Activated T-cell treated with anti-CD3 and anti-CD28 coated beads, Interleukin-2, amount 50 U/mL, for 72 hours (primary cell): ENCODE measurements around the gene ARHGEF39. TPM values are rescaled to one million over a fixed set of nuclear protein-coding genes. Genes with fewer than 3 reads are reported as not detected.

Experiments used
- ATAC-seq, 2 donors: fragments of 150-1000 bp; cut with Tn5 transposase; replicated peaks in 1 of 2; 2 replicates each; pipeline ENCODE4 v1.10.0; 2021; ENCODE audit warnings: moderate library complexity in 2 of 2, mild to moderate bottlenecking in 1 of 2
- DNase-seq, 2 donors: peaks; one replicate each; pipeline ENCODE4 v3.0.0; 2021 to 2022; ENCODE audit warnings: mixed read lengths in 1 of 2
- H3K27ac Mint-ChIP-seq: one replicate; pipeline ENCODE4 v1.8.0; 2022; ENCODE audit warnings: mild to moderate bottlenecking, moderate library complexity, mixed read lengths
- H3K27me3 Mint-ChIP-seq: one replicate; pipeline ENCODE4 v1.8.0; 2022; ENCODE audit warnings: low read depth, mixed read lengths
- H3K36me3 Mint-ChIP-seq, 2 donors: one replicate each; pipeline ENCODE4 v1.8.0; 2022; ENCODE audit warnings: mixed read lengths in 2 of 2, mild to moderate bottlenecking in 1 of 2; ENCODE audit not compliant: insufficient read depth in 2 of 2
- H3K4me1 Mint-ChIP-seq: one replicate; pipeline ENCODE4 v1.8.0; 2022; ENCODE audit warnings: low read depth, mixed read lengths
- H3K4me3 Mint-ChIP-seq, 2 donors: one replicate each; pipeline ENCODE4 v1.8.0; 2022; ENCODE audit warnings: mild to moderate bottlenecking in 2 of 2, mixed read lengths in 2 of 2, moderate library complexity in 2 of 2
- H3K9me3 Mint-ChIP-seq, 2 donors: one replicate each; pipeline ENCODE4 v1.8.0; 2022; ENCODE audit warnings: mixed read lengths in 2 of 2
- total RNA-seq, 2 donors: library from RNA; stranded (reverse); gene quantifications; one replicate each; pipeline ENCODE4 v1.2.3, GENCODE V29; 2022

Gene ARHGEF39
- total RNA-seq, 2 donors from 2014 or later, result 12.0 to 15.1 TPM

DNA sequence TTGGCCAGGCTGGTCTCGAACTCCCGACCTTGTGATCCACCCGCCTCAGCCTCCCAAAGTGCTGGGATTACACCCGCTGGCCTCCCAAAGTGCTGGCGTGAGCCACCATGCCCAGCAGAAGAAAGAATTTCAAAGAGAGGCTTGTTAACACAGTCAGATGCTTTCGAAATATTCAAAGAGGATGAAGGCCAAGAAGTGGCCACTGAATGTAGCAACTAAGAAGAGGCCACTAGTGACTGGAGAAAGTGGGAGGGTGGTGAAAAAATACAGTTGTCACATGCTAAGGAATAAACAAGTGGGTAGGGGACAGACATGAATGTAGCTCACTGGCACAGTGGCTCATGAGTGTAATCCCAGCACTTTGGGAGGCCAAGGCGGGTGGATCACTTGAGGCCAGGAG lies 37.7 kb upstream of the ARHGEF39 start:
- no peak for DNase-seq
- Mint-ChIP-seq H3K36me3 (peaks cover 16 to 26% of the 10 kb centered on the region in 2 donors), H3K27ac (no peak overlapping the region), H3K9me3 (no peaks in the 10 kb centered on the region), H3K27me3 (no peaks in the 10 kb centered on the region), H3K4me3 (no peak overlapping the region), H3K4me1 (no peaks in the 10 kb centered on the region)
- no peak for ATAC-seq

DNA sequence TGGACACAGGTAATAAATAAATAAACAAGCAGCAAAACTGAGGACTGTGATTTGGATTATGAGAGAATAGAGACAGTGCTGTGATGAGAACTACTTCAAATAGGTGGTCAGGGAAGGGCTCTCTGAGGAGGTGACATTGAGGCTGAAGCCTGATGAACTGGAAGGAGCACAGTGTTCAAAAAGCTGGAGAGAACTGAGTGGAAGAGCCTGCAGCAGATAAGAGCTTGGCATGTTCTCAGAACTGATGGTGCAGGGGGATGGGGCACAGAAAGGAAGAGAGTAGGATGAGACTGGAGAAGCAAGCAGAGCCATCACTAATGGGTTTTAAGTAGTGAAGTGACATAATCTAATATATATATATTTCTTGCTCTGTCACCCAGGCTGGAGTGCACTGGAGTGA lies 35.9 kb upstream of the ARHGEF39 start:
- Mint-ChIP-seq H3K36me3 (peaks cover 11 to 13% of the 10 kb centered on the region in 2 donors), H3K27me3 (no peaks in the 10 kb centered on the region), H3K4me1 (peaks cover 7% of the 10 kb centered on the region), H3K27ac (no peak overlapping the region), H3K9me3 (no peaks in the 10 kb centered on the region), H3K4me3 (no peak overlapping the region)
- ATAC-seq (no peak), DNase-seq (no peak)

GRCh38 chr9:35700031-35700430 lies 35.0 kb upstream of the ARHGEF39 start:
- H3K27ac Mint-ChIP-seq, result no peak overlapping the region
- DNase-seq (no peak), ATAC-seq (no peak)
- H3K4me3 Mint-ChIP-seq, result no peak overlapping the region
- no peaks in the 10 kb centered on the region for H3K27me3 Mint-ChIP-seq
- no peaks in the 10 kb centered on the region for H3K9me3 Mint-ChIP-seq
- peaks cover 10 to 11% of the 10 kb centered on the region in 2 donors for H3K36me3 Mint-ChIP-seq
- H3K4me1 Mint-ChIP-seq, result peaks cover 7% of the 10 kb centered on the region

- H3K27ac Mint-ChIP-seq, result no peak overlapping the region
- H3K9me3 Mint-ChIP-seq, result no peaks in the 10 kb centered on the region
- no peak for ATAC-seq
These were observed 33.2 kb upstream of the ARHGEF39 start for GRCh38 chr9:35698231-35698630.

GRCh38 chr9:35697486-35697885 lies 32.5 kb upstream of the ARHGEF39 start:
- DNase-seq (no peak), ATAC-seq (no peak)
- Mint-ChIP-seq H3K9me3 (no peaks in the 10 kb centered on the region), H3K4me1 (peaks cover 7% of the 10 kb centered on the region), H3K27ac (no peak overlapping the region), H3K4me3 (no peak overlapping the region), H3K27me3 (no peaks in the 10 kb centered on the region), H3K36me3 (peaks cover 4 to 5% of the 10 kb centered on the region in 2 donors)

More at GRCh38 chr9:35698231-35698630, 33.2 kb upstream of the ARHGEF39 start:
- peaks cover 9 to 11% of the 10 kb centered on the region in 2 donors for H3K36me3 Mint-ChIP-seq
- peaks cover 7% of the 10 kb centered on the region for H3K4me1 Mint-ChIP-seq
- no peak for DNase-seq
- no peak overlapping the region for H3K4me3 Mint-ChIP-seq
- no peaks in the 10 kb centered on the region for H3K27me3 Mint-ChIP-seq

- ATAC-seq (peak; percentile 76 to 82), DNase-seq (peak; percentile 59 to 65)
- Mint-ChIP-seq H3K4me3 (no peak overlapping the region), H3K36me3 (peaks cover 4 to 5% of the 10 kb centered on the region in 2 donors), H3K27me3 (no peaks in the 10 kb centered on the region), H3K4me1 (peaks cover 12% of the 10 kb centered on the region), H3K9me3 (no peaks in the 10 kb centered on the region), H3K27ac (peak overlapping the region; percentile 9)
These were observed 31.7 kb upstream of the ARHGEF39 start for GRCh38 chr9:35696520-35697215.

DNA sequence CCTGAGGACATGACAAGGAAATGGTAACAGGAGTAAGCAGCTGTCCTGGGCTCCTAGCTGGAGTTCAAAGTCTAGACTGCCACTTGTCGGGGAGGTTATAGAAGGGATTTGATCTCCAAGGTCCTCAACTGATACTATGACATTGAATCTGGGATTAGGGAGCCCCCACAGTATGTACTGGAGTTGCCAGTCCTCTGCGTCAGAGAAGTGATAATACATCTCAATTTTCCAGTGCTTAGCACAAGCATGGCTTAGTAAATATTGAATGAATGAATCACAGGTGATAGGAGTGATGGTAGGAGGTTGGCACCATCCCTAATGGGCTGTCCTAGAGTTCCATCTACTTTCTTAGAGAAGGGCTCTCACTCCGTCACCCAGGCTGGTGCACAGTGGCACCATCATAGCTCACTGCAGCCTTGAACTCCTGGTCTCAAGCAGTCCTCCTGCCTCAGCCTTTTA lies 31.0 kb upstream of the ARHGEF39 start:
- H3K36me3 Mint-ChIP-seq, result peaks cover 4 to 5% of the 10 kb centered on the region in 2 donors
- no peaks in the 10 kb centered on the region for H3K9me3 Mint-ChIP-seq
- ATAC-seq (no peak), DNase-seq (no peak)
- H3K4me1 Mint-ChIP-seq, result peaks cover 19% of the 10 kb centered on the region
- no peaks in the 10 kb centered on the region for H3K27me3 Mint-ChIP-seq
- H3K27ac Mint-ChIP-seq, result no peak overlapping the region
- no peak overlapping the region for H3K4me3 Mint-ChIP-seq

DNA sequence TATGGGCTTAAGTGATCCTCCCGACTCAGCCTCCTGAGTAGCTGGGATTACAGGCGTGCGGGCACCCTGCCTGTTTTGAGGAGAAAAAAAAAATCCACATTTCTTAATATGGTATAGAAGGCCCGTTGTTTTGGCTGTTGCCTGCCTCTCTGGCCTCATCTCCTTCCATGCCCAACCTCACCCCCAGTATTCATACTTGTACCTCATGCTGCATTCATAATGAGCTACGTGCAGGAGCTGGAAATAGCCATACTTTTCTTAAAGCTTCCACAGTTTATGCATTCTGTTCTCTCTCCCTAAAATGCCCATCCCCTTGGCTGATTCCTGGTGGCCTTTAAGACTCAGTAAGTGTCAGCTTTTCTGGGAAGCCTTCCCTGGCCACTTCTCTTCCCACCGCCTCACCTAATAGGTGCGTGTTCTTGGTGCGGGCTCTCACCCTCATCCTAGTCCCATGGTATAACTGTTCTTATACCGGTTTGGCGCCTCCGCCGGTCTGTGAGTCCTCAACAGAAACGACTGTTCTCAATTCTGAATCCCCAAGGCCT lies 26.8 kb upstream of the ARHGEF39 start:
- Mint-ChIP-seq H3K4me3 (peak overlapping the region; percentile 81 to 87), H3K27me3 (no peaks in the 10 kb centered on the region), H3K9me3 (no peaks in the 10 kb centered on the region), H3K4me1 (peaks cover 39% of the 10 kb centered on the region), H3K36me3 (no peaks in the 10 kb centered on the region), H3K27ac (peak overlapping the region; percentile 24)
- DNase-seq (no peak), ATAC-seq (no peak)

DNA sequence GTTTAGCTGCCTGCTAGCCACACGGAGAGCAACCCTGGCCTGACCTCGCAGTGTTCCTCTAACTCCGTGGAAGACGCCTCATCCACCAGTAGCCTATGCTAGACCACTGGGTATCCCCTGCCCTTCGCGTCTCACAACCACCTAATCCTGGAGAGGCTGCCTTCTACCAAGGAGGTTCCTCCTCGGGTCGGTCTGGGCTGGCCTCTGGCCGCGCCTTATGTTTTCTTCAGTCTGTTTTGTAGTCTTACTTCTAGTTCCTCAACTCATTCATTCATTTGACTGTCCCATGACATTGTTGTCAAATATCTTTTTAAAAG lies 26.3 kb upstream of the ARHGEF39 start:
- Mint-ChIP-seq H3K36me3 (no peaks in the 10 kb centered on the region), H3K9me3 (no peaks in the 10 kb centered on the region), H3K4me1 (peaks cover 35% of the 10 kb centered on the region), H3K4me3 (peak overlapping the region; percentile 81 to 87), H3K27me3 (no peaks in the 10 kb centered on the region), H3K27ac (peak overlapping the region; percentile 67)
- ATAC-seq (peak in 1 of 2 donors; percentile 3), DNase-seq (no peak)

DNA sequence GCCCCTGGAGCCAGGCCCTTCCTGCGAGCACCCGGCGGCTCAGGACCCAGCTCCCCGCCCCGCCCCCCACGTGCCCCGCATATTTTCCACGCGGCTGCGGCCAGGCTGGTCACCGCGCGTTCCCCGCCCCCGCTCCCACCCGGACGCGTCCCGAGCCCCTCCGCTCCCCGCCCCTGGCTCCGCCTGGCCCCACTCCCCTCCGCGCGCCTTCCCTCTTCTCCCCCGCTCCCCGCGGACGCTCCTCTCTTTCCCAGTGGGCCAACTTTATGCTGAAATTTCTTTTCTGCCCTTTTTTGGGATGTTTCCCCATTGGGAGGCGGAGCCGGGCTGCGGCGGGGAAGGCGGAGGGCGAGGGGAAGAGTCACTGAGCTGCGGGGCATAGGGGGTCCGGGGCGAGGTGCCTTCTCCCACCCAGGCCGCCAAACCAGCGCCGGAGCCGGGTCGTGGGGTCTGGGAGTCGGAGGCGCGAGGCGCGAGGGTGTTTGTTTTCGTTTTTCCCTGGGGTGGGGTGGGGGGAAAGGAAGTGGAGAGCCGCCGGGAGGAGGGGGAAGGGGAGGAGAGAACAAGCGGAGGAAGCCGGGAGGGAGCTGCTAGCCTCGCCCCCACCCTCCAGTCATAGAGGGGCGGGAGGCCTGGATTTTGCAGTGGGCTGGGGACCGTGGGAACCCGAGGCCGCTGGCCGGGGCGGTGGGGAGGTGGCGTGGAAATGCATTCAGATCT lies 25.8 kb upstream of the ARHGEF39 start:
- no peaks in the 10 kb centered on the region for H3K27me3 Mint-ChIP-seq
- ATAC-seq (peak; percentile 33 to 63), DNase-seq (peak; percentile 37 to 39)
- no peaks in the 10 kb centered on the region for H3K9me3 Mint-ChIP-seq
- peak overlapping the region; percentile 46 for H3K27ac Mint-ChIP-seq
- H3K4me1 Mint-ChIP-seq, result peaks cover 35% of the 10 kb centered on the region
- H3K4me3 Mint-ChIP-seq, result peak overlapping the region; percentile 81 to 87
- no peaks in the 10 kb centered on the region for H3K36me3 Mint-ChIP-seq

DNA sequence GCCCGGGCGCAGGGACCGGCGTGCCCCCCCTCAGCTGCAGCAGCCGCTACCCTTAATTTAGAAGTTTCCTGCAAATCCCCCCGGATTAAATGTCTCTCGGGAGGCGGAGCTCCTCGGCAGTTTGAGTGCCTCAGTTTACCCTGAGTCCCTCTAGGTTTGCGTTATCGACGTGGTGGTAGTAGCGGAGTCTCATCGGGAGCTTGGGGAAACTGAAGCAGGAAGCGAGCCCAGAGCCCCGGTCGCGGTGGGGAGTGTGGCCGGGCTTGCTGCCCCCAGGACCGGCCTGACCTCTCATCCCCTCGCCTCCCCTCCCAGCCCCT lies 25.3 kb upstream of the ARHGEF39 start:
- Mint-ChIP-seq H3K4me3 (peak overlapping the region; percentile 70 to 72), H3K9me3 (no peaks in the 10 kb centered on the region), H3K27me3 (no peaks in the 10 kb centered on the region), H3K4me1 (peaks cover 35% of the 10 kb centered on the region), H3K27ac (no peak overlapping the region), H3K36me3 (no peaks in the 10 kb centered on the region)
- no peak for DNase-seq
- no peak for ATAC-seq

DNA sequence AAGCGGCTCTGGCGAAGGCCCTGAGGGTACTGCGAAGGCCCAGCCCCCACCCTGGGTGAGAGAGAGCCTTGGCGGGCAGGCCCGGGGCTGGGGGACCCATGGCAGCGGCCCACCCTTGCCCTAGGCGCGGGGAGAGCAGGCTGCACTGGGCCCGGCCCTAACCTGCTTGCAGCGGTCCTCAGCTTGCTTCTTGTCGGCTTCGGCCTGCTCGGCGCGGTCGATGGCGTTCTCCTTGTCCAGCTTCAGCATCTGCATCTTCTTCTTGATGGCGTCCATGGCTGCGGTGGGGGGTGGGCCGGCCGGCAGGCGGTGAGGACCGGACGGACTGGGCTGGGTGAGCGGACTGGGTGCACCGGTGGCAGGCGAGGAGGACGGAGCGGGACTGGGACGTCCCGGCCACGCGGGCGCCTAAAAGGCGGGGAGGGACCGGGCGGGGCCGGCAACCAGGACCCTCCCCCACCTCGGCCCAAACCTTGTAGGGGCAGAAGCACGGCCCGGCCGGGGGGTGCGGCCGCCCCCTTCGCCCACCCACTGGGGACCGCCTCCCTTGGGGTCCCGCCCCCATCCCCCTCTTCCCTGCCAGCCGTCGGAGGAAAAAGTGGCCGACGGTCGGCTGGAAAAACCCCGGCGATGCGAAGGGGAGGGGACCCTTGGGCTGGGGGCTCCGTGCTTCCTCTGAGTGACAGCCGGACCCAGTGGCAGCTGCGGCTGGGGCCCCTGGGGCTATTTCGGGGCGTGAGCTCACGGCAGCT lies 24.7 kb upstream of the ARHGEF39 start, which contains the start of gene TPM2:
TSS of gene TPM2 (minus strand) at position 384 of the 752 bp plus-strand sequence. CDS start at position 276, 108 bp downstream.
- Mint-ChIP-seq H3K36me3 (no peaks in the 10 kb centered on the region), H3K4me3 (peak within 1 kb of the TSS; percentile 81 to 87), H3K4me1 (peaks cover 35% of the 10 kb centered on the region), H3K9me3 (no peaks in the 10 kb centered on the region), H3K27me3 (no peaks in the 10 kb centered on the region), H3K27ac (peak within 1 kb of the TSS; percentile 46)
- ATAC-seq, result peak in 1 of 2 donors; percentile 4
- DNase-seq, result no peak
